Measurements from ENCODE around the gene LIMK2.

Gene LIMK2

DNA sequence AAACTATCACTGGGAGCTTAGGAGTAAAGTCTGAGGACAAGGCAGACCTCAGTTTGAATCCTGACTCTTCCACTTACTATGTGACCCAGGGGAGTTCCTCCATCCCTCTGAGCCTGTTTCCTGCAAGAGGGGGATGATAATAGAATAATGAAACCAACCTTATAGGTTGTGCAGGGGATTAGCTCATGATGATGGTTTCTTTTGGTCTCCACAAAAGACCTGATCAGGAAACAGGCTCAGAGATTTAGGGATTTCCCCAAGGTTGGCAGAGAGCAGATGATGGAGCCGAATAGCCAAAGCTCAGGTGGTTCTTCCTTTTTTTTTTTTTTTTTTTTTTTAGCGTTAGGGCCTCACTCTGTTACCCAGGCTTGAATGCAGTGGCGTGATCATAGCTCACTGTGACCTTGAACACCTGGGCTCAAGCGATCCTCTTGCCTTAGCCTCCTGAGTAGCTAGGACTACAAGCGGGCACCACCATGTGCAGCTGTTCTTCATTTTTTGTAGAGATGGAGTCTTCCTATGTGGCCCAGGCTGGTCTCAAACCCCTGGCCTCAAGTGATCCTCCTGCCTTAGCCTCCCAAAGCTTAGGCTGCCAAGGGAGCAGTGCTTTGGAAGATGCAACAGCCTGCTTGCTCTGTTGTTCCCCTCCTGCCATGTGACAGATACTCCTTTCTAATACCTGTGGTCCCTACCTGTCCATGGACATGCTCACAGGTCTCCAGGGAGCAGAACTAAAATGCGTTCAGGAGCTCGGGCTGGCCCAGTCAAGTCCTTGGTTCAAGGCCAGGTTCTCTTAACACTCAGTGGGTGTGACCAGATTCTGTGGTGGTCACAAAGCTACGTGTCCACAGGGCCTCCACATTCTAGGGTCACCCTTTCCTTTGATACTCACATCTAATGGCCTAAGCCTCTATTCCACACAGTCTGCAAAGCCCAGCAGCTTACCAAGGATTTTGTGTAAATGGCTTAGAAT, 111.8 kb downstream of the LIMK2 start:
- DNase-seq (ENCODE audit: low read depth) = no peak
- TF ChIP-seq, protein P1, sequence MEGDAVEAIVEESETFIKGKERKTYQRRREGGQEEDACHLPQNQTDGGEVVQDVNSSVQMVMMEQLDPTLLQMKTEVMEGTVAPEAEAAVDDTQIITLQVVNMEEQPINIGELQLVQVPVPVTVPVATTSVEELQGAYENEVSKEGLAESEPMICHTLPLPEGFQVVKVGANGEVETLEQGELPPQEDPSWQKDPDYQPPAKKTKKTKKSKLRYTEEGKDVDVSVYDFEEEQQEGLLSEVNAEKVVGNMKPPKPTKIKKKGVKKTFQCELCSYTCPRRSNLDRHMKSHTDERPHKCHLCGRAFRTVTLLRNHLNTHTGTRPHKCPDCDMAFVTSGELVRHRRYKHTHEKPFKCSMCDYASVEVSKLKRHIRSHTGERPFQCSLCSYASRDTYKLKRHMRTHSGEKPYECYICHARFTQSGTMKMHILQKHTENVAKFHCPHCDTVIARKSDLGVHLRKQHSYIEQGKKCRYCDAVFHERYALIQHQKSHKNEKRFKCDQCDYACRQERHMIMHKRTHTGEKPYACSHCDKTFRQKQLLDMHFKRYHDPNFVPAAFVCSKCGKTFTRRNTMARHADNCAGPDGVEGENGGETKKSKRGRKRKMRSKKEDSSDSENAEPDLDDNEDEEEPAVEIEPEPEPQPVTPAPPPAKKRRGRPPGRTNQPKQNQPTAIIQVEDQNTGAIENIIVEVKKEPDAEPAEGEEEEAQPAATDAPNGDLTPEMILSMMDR (conservative IDR thresholded peaks at IDR 0.05; ENCODE audit: low read depth, low read length) = no peak
- H3K4me3 ChIP-seq (ENCODE audit: low read length) = no peak overlapping the region

DNA sequence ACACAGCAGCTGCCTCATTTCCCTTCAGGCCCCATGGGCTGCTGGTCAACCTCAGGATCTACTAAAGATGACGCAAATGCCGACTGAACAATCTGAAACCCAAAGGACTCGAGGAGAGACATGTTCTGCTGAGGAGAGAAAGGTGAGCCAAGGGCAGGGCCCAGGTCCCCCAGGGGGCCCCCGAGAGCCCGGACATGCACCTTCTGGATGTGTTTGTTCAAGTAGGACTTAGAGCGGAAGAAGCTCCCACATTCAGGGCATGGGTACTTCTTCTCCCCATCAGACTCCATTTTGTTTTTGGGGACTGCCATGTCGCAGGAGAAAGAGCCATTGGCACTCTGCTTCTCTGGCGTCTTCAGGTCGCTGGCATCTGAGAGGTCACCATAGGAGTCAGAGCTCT, 114.8 kb downstream of the LIMK2 start:
- no peak overlapping the region for H3K4me3 ChIP-seq (ENCODE audit: low read length)
- TF ChIP-seq, protein P1 (conservative IDR thresholded peaks at IDR 0.05; ENCODE audit: low read depth, low read length) = no peak
- no peak for DNase-seq (ENCODE audit: low read depth)

DNA sequence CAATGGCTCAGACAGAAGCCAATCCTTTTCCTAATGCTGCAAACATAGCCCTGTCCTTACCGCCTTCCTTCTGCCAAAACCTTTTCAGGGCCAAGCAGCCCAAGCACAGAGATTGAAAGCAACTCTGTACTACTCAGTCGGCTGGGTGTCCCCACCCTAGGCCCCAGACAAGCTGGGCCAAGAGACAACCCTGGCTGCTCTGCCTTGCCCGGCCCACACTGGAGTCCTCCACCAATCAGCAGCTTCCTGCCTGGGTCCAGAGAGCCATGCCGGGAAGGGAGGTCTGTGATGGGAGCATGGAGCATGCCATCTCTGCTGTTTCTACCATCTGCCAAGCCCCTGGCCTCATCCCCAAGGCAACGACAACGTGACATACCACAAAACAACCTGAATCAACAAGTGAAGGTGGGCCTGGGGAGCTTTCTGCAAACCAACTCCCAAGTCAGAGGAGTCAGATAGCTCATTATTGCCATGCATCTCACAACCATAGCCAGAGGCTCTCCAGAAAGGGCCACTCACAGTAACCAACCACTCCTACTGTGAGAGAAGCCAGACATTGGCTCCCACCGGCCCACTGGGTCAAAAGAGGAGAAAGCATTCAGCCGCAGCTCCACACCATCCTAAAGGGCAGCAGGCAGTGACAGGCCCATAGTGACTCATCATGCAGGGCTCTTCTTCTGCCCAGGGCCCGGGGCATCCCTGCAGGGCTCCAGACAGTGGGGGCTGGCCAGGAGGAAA, 115.9 kb downstream of the LIMK2 start:
- TF ChIP-seq, protein P1 (conservative IDR thresholded peaks at IDR 0.05; ENCODE audit: low read depth, low read length) = no peak
- DNase-seq (ENCODE audit: low read depth) = no peak
- no peak overlapping the region for H3K4me3 ChIP-seq (ENCODE audit: low read length)

DNA sequence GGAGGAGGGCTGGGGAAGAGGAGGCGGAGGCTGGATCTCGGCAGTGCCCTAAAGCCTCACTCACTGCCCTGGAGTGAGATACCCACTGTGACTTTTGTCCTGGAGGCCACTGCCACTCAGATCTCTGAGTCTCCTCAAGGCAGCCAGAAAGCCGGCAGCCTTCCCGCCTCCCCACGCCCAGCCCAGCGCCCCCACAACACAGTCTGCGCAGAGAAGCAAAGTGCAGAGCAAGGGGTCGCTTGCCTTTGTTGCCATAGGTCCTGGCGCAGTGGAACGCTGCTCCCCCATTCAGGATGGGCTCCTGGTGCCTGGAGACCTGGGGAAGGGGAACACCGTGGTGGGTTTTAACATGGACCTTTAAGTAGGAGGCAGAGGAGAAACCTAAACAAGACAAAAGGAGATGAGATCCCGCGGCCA, 116.5 kb downstream of the LIMK2 start:
- no peak overlapping the region for H3K4me3 ChIP-seq (ENCODE audit: low read length)
- TF ChIP-seq, protein P1 (conservative IDR thresholded peaks at IDR 0.05; ENCODE audit: low read depth, low read length) = no peak
- no peak for DNase-seq (ENCODE audit: low read depth)

DNA sequence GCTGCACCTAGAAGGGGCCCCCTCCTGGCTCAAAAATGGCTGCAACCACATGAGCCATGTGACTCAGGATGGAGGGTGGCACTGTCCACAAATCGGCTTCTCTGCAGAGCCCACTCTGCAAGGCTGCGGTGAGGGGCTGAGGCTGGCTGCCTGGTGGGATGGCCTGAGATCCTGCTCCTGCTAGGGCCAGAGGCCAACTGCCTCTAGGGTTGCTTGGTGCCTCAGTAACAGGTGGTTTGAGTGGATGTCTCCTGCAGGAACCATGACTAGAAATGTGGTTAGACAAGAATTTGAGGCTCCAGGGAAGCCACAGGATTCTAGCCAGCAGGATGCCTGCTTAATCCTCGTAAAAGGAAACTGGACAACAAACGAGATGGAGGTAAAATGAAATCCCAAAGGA, 116.9 kb downstream of the LIMK2 start:
- no peak for DNase-seq (ENCODE audit: low read depth)
- TF ChIP-seq, protein P1 (conservative IDR thresholded peaks at IDR 0.05; ENCODE audit: low read depth, low read length) = no peak
- H3K4me3 ChIP-seq (ENCODE audit: low read length) = no peak overlapping the region
